ENCODE measurements around the gene STPG3.

- TF ChIP-seq GABPA (IDR thresholded peaks at IDR 0.05; ENCODE audit: borderline replicate concordance, insufficient read depth, low read length) (no peak), CTCF (IDR thresholded peaks at IDR 0.05; ENCODE audit: control extremely low read depth in 1 of 3, insufficient read depth in 1 of 3, low read depth in 1 of 3, low read length in 3 of 3) (no peak), EGR1 (IDR thresholded peaks at IDR 0.05; ENCODE audit: borderline replicate concordance, low read depth, low read length) (no peak), YY1 (IDR thresholded peaks at IDR 0.05; ENCODE audit: low read depth, low read length) (no peak), POLR2A (IDR thresholded peaks at IDR 0.05; ENCODE audit: control extremely low read depth in 1 of 2, low read depth in 2 of 2, low read length in 2 of 2) (no peak), CHD1 (IDR thresholded peaks at IDR 0.05; ENCODE audit: low read depth, low read length) (no peak), MAFK (IDR thresholded peaks at IDR 0.05; ENCODE audit: low read depth, low read length) (no peak), MAX (IDR thresholded peaks at IDR 0.05) (no peak), HDAC6 (IDR thresholded peaks at IDR 0.05; ENCODE audit: low read depth, low read length) (no peak), TEAD4 (IDR thresholded peaks at IDR 0.05; ENCODE audit: low read depth, low read length) (no peak), BACH1 (IDR thresholded peaks at IDR 0.05; ENCODE audit: low read length) (no peak)
- TF ChIP-seq, protein P1, sequence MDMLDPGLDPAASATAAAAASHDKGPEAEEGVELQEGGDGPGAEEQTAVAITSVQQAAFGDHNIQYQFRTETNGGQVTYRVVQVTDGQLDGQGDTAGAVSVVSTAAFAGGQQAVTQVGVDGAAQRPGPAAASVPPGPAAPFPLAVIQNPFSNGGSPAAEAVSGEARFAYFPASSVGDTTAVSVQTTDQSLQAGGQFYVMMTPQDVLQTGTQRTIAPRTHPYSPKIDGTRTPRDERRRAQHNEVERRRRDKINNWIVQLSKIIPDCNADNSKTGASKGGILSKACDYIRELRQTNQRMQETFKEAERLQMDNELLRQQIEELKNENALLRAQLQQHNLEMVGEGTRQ (IDR thresholded peaks at IDR 0.05; ENCODE audit: low read length), result no peak
Measured at GRCh38 chr9:137224830-137225694, 26.0 kb upstream of the STPG3 start, which contains the start of gene CYSRT1.

Measured in H1 (cell line).